GM18508 (cell line): ENCODE measurements around the gene MYH14.

Source experiments
- ATAC-seq: cut with Tn5 transposase; IDR thresholded peaks from one replicate; pipeline ENCODE4 v1.9.1; 2021; ENCODE audit warnings: moderate number of reproducible peaks; ENCODE audit not compliant: insufficient read depth, unreplicated experiment

MYH14 gene

GRCh38 chr19:50203281-50204080, at the start of gene MYH14:
Gene MYH14 (plus strand): TSS chr19:50203622. CDS start chr19:50210366, 6,744 bp downstream.
- ATAC-seq: no peak

- ATAC-seq: no peak
Measured at GRCh38 chr19:50154529-50154928, 48.9 kb upstream of the MYH14 start.

GRCh38 chr19:50155520-50156109, 47.8 kb upstream of the MYH14 start:
- no peak for ATAC-seq

- no peak for ATAC-seq
Measured at GRCh38 chr19:50158577-50158976, 44.8 kb upstream of the MYH14 start.

GRCh38 chr19:50159078-50159477, 44.3 kb upstream of the MYH14 start:
- ATAC-seq: no peak

- no peak for ATAC-seq
Measured at GRCh38 chr19:50162988-50163387, 40.4 kb upstream of the MYH14 start, which contains the start of gene IZUMO2. Gene IZUMO2 (minus strand): TSS chr19:50163281. CDS start chr19:50163194, 87 bp downstream.

- no peak for ATAC-seq
Measured at GRCh38 chr19:50167314-50167721, 36.1 kb upstream of the MYH14 start.

- no peak for ATAC-seq
Measured at GRCh38 chr19:50171752-50172151, 31.7 kb upstream of the MYH14 start.

- ATAC-seq: no peak
Measured at GRCh38 chr19:50172726-50173125, 30.7 kb upstream of the MYH14 start.

- ATAC-seq: no peak
Measured at GRCh38 chr19:50173127-50173526, 30.3 kb upstream of the MYH14 start.

GRCh38 chr19:50174100-50174793, 29.2 kb upstream of the MYH14 start:
- no peak for ATAC-seq

GRCh38 chr19:50175924-50176323, 27.5 kb upstream of the MYH14 start:
- ATAC-seq: no peak

- no peak for ATAC-seq
Measured at GRCh38 chr19:50176775-50177174, 26.6 kb upstream of the MYH14 start.

- ATAC-seq: no peak
Measured at GRCh38 chr19:50178320-50178719, 25.1 kb upstream of the MYH14 start.

- ATAC-seq: no peak
Measured at GRCh38 chr19:50178859-50179537, 24.4 kb upstream of the MYH14 start.

- ATAC-seq: no peak
Measured at GRCh38 chr19:50181121-50181520, 22.3 kb upstream of the MYH14 start.

GRCh38 chr19:50184196-50184595, 19.2 kb upstream of the MYH14 start:
- no peak for ATAC-seq

- ATAC-seq: no peak
Measured at GRCh38 chr19:50187937-50188336, 15.5 kb upstream of the MYH14 start.

GRCh38 chr19:50189331-50189730, 14.1 kb upstream of the MYH14 start:
- no peak for ATAC-seq

- ATAC-seq: no peak
Measured at GRCh38 chr19:50190439-50190891, 13.0 kb upstream of the MYH14 start.

- ATAC-seq: no peak
Measured at GRCh38 chr19:50191216-50191615, 12.2 kb upstream of the MYH14 start.
